GM20000 (cell line): ENCODE measurements around the gene WNK2.
A peak's percentile ranks its signal among the peaks of the same experiment; 100 is the strongest.

Experiments
- DNase-seq: peaks from one replicate; pipeline ENCODE4 v3.0.0; 2012; ENCODE audit warnings: low spot score
- TF ChIP-seq, protein P1 (sequence below): IDR thresholded peaks from 2 replicates; pipeline ENCODE4 v1.5.1; 2012; ENCODE audit warnings: mild to moderate bottlenecking, control low read depth; ENCODE audit errors: extremely low read depth, missing control alignments

The WNK2 gene

DNA sequence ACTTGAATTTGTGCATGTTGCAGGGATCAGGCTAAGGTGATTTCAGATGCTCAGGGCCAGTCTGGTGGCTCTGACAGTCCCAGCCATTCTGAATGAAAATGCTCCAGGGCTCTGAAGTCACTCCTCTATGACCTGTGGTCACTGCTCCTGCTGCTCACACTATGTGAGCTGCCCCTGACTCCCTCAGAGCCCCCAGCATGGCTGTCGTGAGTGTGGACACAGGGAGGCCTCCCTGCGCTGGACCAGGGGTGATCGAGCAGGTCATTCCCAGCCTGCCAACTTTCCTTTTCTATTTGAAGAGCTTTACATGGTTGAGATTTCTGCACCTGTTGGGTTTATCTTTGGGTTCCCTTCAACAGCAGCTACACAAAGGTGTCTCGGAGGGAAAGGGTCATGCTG is 74.5 kb downstream of the WNK2 start:
- TF ChIP-seq, protein P1, sequence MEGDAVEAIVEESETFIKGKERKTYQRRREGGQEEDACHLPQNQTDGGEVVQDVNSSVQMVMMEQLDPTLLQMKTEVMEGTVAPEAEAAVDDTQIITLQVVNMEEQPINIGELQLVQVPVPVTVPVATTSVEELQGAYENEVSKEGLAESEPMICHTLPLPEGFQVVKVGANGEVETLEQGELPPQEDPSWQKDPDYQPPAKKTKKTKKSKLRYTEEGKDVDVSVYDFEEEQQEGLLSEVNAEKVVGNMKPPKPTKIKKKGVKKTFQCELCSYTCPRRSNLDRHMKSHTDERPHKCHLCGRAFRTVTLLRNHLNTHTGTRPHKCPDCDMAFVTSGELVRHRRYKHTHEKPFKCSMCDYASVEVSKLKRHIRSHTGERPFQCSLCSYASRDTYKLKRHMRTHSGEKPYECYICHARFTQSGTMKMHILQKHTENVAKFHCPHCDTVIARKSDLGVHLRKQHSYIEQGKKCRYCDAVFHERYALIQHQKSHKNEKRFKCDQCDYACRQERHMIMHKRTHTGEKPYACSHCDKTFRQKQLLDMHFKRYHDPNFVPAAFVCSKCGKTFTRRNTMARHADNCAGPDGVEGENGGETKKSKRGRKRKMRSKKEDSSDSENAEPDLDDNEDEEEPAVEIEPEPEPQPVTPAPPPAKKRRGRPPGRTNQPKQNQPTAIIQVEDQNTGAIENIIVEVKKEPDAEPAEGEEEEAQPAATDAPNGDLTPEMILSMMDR: no peak
- DNase-seq: peak; percentile 13

DNA sequence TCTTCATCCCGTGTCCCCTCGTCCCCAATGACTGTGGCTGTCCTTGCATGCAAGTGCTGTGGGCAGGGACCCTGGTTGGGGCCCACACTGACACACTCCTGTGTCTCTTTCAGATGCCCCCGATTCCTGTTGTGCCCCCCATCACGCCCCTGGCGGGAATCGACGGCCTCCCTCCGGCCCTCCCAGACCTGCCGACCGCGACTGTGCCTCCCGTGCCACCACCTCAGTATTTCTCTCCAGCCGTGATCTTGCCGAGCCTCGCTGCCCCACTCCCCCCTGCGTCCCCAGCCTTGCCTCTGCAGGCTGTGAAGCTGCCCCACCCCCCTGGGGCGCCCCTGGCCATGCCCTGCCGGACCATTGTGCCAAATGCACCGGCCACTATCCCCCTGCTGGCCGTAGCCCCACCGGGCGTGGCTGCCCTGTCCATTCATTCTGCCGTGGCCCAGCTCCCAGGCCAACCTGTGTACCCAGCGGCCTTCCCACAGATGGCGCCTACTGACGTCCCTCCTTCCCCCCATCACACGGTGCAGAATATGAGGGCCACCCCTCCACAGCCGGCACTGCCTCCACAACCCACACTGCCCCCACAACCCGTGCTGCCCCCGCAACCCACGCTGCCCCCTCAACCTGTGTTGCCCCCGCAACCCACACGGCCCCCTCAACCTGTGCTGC is 75.0 kb downstream of the WNK2 start:
- peak; percentile 14 for DNase-seq
- TF ChIP-seq, protein P1: no peak

DNA sequence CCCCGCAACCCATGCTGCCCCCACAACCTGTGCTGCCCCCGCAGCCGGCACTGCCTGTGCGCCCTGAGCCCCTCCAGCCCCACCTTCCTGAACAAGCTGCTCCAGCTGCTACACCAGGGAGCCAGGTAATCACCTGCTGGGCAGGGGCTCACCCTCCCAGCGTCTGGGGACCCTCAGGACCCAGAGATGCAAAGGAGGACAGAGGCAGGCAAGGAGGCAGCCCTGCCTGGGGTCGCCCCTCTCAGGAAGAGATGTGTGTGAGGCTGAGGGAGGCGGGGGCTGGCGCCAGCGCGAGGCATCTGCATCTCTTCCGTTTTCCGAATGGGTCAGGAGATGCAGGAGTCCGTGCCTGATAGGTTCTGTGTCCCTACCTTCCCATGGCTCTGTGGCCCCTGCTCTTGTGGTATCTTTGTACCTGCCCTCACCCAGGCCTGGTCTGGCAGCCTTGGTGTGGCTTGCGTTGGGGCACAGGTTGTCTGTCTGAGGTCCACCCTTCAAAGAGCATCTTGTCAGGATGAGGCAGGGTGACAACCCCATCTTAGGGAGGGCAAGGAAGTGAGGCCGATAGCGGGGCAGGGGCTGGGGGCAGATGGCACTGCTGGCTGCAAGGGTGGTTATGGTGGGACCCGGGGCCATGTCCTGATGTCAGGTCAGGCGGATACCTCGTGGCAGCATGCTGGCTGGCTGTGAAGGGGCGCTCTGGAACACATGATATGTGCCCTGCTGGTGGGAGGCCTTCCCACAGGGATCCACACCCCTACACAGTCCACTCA is 75.7 kb downstream of the WNK2 start:
- peak; percentile 13 for DNase-seq
- TF ChIP-seq, protein P1: no peak

DNA sequence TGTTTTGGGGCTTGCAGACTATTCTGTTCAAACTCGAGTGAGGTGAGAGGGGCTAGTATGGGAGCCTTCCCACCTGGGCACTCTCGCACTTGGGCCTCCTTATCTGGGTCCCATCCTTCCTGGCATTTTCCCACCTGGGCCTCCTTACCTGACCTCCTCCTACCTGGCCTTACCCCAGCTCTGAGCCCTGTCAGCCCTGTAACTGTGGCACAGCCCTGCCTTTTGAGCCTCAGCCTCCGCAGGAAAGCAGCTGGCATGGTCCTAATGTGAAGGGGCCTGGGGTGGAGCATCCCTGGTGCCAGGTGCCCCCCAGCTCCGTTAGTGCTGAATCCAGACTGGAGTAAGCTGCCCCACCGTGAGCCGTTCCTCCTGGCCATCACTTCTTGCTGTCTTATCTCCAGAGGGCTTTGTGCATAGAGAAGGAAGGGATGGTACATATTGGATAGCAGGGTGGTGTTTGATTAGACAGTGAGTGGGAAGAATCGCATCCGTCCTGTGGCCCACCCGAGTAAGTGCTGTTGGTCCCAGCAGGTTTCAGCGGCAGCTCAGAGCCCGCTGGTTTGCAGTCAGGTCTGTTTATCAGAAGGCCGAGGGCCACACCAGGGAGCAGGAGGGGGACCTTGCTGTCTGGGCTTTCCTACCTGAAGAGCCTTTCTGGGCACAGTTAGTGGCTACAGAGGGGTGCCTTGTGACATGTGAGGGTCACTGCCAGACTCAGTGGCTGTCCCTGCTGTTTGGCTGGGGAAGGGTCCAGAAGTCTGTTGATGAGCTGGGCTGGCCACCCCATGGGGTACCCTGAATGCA is 76.5 kb downstream of the WNK2 start:
- DNase-seq: peak; percentile 25
- TF ChIP-seq, protein P1: no peak

DNA sequence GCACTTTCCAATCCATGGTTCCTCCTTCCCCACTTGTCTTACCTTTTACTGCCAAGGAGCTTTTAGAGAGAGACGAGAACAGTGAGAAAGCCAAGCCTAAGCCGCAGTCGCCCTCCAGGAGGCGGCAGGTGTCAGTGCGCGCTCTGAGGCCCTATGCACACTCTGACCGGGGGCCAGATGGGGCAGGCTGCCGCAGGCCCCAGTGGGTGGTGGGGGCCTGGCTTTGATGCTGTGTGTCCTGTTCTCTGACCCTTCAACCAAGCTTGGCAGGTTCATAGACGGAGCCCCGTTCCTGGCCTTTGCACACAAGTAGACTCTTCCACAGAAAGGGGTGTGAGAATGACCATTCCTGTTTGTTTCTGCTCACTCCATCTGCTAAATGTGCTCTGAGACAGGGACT is 77.3 kb downstream of the WNK2 start:
- DNase-seq: no peak
- TF ChIP-seq, protein P1: no peak

DNA sequence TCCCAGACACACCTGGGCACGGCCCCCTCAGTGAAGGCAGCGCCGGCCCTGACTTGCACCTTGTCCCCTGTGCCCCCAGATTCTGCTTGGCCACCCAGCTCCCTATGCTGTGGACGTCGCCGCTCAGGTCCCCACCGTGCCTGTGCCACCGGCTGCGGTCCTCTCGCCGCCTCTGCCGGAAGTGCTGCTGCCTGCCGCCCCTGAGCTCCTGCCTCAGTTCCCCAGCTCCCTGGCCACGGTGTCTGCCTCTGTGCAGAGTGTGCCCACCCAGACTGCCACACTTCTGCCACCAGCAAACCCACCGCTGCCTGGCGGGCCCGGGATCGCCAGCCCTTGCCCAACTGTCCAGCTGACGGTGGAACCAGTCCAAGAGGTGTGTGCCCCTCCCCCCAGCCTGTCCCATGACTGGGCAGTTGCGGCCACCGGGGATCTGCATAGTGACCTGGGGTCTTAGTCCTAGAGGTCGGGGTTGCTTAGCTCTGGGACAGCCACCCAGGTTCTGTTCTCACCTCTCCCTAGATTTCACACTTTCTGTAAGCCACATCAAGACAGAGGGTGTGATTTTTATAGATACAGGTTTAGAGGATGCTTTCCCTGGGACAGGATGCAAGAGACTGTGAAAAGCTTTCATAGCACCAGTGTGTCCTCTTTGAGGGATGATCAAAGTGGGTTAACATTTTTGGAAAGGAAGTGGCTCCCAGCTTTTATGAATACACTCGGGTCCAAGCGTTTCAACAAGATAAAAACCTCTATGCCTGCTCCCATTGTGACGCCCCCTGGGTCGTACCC is 78.0 kb downstream of the WNK2 start:
- TF ChIP-seq, protein P1: no peak
- DNase-seq: peak; percentile 23
